Sigmoid colon (tissue), 4 donors: Measurements from ENCODE around the gene FKBP3.

Source experiments
- EP300 ChIP-seq, 4 donors: sonication (generic); formaldehyde crosslinking; IDR thresholded peaks; one replicate each; pipeline ENCODE4 v1.6.1; 2017; ENCODE audit warnings: antibody characterized with exemption in 4 of 4
- POLR2A ChIP-seq, 2 donors: fragments of 450-650 bp; IDR thresholded peaks; one replicate each; pipeline ENCODE4 v1.6.1; 2016; ENCODE audit warnings: antibody characterized with exemption in 2 of 2, mild to moderate bottlenecking in 2 of 2, moderate library complexity in 2 of 2
- POLR2AphosphoS5 ChIP-seq, 4 donors: sonication (generic); formaldehyde crosslinking; IDR thresholded peaks; one replicate each; pipeline ENCODE4 v1.6.1; 2017; ENCODE audit warnings: antibody characterized with exemption in 4 of 4
- TF ChIP-seq, protein P1 (sequence below), 4 experiments: fragments of 450-650 bp in 3 of 4; fragments of 200-600 bp in 1 of 4; IDR thresholded peaks; one replicate each; pipeline ENCODE4 v1.5.1; 2016 to 2019; ENCODE audit warnings: antibody characterized with exemption in 4 of 4, mild to moderate bottlenecking in 3 of 4, moderate library complexity in 2 of 4

GRCh38 chr14:45181329-45181728, 47.0 kb upstream of the FKBP3 start:
- TF ChIP-seq EP300 (IDR thresholded peaks at IDR 0.05) (no peak), POLR2A (IDR thresholded peaks at IDR 0.05) (no peak), POLR2AphosphoS5 (IDR thresholded peaks at IDR 0.05) (no peak)
- TF ChIP-seq, protein P1, sequence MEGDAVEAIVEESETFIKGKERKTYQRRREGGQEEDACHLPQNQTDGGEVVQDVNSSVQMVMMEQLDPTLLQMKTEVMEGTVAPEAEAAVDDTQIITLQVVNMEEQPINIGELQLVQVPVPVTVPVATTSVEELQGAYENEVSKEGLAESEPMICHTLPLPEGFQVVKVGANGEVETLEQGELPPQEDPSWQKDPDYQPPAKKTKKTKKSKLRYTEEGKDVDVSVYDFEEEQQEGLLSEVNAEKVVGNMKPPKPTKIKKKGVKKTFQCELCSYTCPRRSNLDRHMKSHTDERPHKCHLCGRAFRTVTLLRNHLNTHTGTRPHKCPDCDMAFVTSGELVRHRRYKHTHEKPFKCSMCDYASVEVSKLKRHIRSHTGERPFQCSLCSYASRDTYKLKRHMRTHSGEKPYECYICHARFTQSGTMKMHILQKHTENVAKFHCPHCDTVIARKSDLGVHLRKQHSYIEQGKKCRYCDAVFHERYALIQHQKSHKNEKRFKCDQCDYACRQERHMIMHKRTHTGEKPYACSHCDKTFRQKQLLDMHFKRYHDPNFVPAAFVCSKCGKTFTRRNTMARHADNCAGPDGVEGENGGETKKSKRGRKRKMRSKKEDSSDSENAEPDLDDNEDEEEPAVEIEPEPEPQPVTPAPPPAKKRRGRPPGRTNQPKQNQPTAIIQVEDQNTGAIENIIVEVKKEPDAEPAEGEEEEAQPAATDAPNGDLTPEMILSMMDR (IDR thresholded peaks at IDR 0.05) = no peak
